NCI-H226 (cell line): ENCODE measurements around the gene EPN3.

Experiments
- DNase-seq: peaks from one replicate; pipeline ENCODE4 v3.0.0-alpha.2; 2015

The EPN3 gene

GRCh38 chr17:50532452-50533024, at the start of gene EPN3:
Gene EPN3, plus strand, starts transcription at chr17:50532735. Its CDS starts 3,822 bp downstream, at chr17:50536557.
- no peak for DNase-seq

DNA sequence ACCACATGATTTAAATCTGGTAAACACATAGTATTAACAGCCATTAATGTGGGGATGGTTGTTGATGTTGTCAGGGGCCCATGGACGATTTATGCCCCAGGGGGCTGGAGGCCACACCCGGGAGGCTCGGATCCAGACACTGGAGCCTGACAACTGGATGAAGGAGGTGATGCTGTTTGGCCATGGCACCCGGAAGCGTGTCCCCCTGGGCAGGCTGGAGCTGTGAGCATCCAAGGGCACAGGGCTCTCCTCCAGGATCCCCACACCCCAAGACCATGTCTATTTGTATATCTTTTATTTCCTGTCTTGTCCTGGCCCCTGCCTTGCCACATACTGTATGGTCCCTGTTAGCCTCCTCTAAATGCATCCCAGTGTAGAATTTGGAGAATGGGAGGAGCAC, 49.3 kb upstream of the EPN3 start:
- DNase-seq, result no peak

GRCh38 chr17:50484386-50485155, 48.0 kb upstream of the EPN3 start:
- no peak for DNase-seq

GRCh38 chr17:50487213-50488096, 45.1 kb upstream of the EPN3 start:
- DNase-seq, result no peak

GRCh38 chr17:50488880-50489279, 43.7 kb upstream of the EPN3 start:
- DNase-seq, result no peak

DNA sequence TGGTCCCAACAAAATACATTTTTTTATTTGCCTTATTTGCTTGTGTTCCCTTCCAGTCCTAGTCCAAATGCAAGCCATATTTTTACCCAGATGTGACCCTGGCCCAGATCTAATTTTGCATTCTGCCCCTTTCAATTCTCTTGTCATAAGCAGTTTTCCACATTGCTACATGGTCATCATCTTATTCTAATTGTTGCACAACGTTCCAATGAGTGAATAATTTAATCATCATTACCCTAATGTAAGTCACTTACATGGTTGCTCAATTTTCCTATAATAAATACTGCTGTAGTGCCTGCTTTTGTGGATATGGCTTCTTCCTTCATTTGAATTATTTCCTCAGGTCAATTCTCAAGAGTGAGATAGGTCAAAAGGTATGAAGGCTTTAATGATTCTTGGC, 41.0 kb upstream of the EPN3 start:
- DNase-seq, result no peak

- DNase-seq, result no peak
These were observed 40.3 kb upstream of the EPN3 start for GRCh38 chr17:50492214-50492613.

DNA sequence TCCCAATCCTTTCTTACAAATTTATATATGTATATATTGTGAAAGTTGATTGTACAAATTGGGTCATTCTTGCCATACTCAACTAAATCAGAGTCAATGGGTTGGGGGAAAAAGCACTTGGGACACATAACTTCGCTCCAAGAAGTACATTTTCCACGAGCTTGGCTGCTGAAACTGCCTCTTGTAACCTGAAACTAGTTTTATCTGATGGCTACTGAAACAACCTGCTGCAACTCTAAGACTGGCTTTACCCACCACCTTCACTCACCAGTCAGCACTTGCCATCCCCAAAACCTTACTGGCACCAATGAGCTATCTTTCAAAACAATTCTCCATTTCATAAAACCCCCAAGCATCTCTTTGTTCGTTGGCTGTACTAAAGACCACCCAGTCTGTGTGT, 38.8 kb upstream of the EPN3 start:
- DNase-seq, result no peak

DNA sequence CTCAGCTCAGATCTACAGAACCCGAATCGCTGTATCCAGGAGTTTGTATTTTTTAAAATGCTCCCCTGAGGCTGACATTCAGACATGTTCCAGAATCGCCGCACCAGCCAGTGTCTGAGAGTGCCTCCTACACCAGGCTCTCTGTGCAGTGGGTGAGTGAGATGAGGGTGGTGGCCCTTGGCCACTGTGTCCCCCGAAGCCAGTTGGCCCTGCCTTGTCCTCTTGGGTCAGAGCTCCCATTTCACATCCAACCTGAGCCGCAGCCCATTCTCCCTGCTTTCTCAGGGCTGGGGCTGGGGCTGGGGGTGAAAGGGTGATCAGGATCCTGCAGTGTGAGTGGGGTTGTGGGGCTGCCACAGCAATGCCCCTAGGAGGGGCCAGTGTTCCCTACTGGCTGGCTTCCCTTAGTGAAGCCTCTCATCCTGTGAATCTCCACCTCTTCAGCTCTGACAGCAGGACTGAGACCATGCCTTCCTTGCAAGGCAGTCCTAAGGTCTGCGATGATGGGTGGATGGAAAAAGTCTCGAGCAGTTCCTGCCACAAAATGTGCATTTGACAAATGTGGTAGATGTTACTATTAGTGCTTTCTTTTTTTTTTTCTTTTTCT, 37.2 kb upstream of the EPN3 start:
- no peak for DNase-seq

DNA sequence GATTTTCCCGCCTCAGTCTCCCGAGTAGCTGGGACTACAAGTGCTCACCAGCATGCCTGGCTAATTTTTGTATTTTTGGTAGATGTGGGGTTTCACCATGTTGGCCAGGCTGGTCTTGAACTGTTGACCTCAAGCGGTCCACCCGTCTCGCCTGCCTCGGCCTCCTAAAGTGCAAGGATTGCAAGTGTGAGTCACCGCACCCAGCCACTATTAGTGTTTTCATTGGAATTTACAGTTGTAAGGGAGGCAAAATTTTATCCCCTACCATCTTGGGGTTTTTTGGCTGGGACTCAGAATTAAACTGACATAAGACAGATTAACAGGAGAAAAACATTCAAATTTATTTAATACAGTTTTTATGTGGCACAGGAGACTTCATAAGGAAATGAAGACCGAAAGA, 36.6 kb upstream of the EPN3 start:
- DNase-seq, result peak; percentile 61

DNA sequence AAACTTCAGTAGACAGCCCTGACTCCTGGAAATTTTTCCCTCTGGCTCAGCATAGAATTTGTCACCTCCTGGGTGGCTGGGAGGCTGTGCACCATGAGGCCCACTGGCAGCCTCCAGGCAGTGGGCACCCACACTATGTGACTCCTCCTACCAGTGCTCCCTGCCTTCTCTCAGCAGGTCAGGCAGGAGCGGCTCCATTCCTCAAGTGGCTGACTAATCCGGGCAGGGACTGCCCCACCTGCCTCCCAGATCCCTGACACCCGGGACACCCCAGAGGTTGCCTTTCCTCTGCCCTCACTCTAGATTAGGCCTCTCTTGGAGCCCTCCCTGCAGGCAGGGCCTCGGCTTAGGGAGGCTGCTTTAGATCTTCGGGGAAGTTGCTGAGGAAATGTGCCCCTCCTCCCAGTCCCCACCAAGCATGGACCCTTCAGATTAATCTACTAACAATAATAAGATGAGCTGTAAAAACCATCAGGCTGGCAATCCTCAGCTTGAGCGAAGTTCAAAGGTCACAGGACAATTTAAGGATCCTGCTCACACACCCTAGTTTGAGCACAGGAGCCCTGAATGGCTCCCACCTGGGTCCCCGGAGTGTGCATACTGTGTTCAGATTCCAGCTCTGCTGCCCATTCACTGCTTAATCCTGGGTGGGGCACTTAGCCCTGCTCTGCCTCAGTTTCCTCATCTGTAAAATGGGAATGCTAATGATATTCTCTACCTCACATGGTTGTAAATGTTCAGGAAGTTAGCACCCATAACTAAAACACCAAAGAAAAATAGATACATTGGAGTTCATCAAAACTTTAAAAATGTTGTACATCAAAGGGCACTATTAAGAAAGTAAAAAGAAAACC, 34.3 kb upstream of the EPN3 start:
- peak; percentile 35 for DNase-seq

DNA sequence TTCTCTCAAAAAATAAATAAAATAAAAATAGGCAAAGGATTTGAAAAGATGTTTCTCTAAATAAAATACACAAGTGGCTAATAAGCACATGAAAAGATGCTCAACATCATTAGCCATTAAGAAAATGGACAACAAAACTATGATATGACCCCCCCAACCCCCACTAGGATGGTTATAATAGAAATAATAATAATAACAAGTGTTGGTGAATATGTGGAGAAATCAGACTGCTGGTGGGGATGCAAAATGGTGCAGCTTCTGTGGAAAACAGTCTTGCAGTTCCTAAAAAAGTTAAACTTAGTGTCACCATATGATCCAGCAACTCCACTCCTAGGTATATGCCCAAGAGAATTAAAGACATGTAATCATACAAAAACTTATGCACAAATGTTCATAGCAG, 33.3 kb upstream of the EPN3 start:
- DNase-seq, result no peak

- DNase-seq, result no peak
These were observed 32.8 kb upstream of the EPN3 start for GRCh38 chr17:50499721-50500120.

DNA sequence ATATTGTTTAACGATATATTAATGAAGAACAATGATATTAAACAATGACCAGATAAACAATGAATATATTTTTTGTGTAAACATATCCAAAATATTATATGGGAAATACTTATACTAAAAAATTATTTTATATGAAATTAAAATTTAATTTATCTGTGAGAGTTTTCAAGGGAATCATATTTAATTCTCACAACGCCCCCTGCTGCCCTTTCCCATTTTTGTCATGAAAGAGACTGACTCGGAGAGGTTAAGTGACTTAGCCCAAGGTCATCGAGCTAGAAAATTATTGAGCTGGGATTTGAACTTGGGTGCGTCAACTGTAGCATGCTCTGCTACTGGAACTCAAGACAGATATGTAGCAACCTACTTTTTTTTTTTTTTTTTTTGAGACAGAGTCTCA, 31.5 kb upstream of the EPN3 start:
- no peak for DNase-seq

DNA sequence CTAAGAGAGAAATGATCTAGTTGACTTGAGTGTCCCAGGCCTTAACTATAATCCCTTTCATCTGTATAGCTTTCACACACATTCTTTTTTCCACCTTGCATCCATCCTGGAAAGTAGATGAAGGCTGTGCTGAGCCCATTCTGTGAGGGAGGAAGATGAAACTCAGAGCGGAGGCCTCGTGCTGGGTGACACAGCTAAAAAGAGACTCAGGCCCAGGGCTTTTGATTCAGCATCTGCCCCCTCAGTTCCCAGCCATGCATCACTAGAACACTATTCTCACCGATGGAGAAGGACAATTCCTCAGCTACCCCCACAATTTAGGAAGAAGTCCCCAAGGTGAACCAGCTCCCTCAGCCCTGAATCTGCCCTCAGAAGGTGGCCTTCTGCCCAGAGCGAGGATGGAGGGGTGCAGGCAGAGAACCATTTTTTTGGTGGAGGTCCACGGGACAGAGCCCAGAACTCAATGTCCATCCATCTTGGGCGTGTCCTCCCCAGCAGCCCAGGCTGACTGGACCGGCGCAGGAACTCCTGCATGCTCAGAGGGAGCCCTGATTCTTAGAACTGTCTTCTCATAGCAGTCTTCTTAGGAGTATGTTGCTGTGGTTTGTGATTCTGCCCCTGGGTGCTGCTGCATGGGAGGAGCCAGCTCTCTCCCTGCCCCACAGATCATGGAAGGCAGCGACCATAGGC, 30.1 kb upstream of the EPN3 start:
- no peak for DNase-seq

DNA sequence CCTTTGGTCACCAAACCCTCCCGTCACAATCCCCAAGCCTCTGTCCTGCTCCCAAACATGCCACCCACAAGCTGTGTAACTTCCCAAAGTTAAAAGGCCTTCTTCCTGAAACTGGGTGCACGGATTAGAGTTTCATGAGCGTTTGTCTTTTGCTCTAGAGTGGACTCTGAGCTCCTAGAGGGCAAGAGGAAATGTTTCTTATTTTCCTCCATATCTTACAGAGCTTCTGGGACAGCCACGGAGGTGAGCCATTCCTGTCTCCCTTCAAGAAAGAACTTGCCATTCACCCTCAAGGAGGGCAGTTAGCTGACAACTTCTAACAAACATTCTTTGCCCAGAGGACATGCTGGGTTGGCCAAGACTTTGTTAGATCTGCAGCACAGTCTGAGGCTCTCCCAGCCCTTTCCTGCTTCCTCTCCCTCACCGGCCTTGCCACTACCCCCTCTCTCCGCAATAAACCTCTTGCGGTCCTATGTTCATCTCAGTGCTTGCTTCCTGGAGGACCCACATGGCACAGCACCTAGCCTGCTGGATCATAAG, 26.9 kb upstream of the EPN3 start:
- DNase-seq, result no peak

GRCh38 chr17:50506298-50506697, 26.2 kb upstream of the EPN3 start:
- DNase-seq, result no peak

DNA sequence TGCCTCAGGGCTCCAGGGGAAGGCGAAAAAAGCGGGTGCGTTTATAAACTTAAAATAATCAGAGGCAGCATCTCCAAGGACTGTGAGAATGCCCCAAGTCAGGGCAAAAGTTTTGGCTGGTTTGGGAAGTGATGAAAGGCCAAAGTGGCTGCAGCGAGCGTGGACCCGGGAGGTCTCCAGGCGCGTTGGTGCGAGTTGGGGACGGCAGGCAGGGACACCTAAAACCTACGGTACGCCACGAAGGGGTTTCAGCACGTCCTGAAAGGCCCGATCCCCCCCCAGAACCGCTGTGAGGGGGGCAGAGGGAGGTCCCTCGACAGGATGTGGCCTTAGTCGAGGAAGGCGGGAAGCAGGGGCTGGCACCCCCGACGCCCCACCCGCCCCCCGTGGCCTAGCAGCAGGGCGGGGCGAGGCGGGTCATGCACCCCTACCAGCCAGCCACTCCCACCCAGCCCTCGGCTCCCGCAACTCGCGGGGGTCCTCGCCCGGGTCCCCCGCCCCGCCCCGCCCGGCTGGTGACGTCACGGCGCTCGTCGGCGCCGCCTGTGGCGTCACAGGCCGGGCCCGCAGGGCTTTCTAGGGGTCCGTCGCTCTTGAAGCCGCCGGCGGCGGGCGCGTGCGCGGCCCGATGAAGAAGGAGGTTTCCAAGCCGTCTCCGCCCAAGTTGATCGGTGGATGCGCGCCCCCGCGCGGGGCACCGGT, 24.5 kb upstream of the EPN3 start, which contains the start of gene MYCBPAP:
TSS of gene MYCBPAP (plus strand) at position 569 of the 702 bp plus-strand sequence. CDS start 236 bp downstream, outside the sequence.
- DNase-seq, result no peak

DNA sequence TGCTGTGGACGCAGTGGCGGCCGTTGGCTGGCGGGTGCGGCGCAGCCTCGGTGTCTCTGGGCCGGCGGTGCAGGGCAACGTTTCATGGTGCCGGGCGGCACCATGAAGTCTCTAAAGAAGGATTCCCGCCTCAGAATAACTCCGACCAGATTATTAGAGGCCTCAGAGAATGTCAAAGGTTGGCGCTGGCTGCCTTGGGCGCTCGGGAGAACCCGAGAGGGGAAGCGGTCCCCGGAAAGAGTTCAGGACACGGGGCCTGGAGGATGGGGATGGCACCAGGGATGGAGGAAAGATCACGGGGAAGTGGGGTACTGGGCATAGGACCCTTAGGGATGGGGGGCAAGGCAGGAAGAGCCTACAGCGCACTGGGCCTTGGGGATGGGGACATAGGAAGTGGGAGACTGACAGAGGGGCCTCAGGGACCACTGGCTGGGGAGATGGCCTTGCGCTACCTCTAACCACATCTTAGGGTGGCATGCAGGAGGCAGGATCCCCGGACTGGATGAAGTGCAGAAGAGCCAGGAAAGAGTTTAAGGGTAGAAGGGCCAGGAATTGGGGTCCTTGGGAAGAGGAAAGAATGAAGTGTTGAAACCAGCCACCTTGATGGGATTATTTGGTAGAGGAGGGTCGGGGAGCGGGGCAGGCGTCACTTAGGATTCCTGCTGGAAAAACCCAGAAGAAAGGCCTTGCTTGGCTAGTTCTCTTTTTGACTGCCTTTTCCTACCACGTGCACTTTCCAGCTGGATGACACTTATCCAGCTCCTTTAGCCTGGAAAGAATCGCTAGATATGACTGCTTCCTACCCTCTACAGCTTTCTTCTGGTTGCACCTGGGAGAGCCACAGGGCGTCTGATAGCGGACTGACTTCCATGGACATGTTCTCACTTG, 23.7 kb upstream of the EPN3 start:
- DNase-seq, result no peak

- no peak for DNase-seq
These were observed 21.5 kb upstream of the EPN3 start for GRCh38 chr17:50511058-50511457.
